CD4-positive, alpha-beta T cell treated with Interleukin-15 for 1 hour (primary cell): Measurements from ENCODE around the gene MT1HL1.

Source experiments
- DNase-seq: peaks from one replicate; pipeline ENCODE4 v3.0.0-alpha.2; 2020

MT1HL1 gene

GRCh38 chr1:237004116-237004515 lies at the start of gene MT1HL1:
TSS of gene MT1HL1 (minus strand) at chr1:237004441. CDS start at chr1:237004372, 69 bp downstream.
- no peak for DNase-seq

- DNase-seq = no peak
Measured at GRCh38 chr1:237050915-237051314, 46.7 kb upstream of the MT1HL1 start.

GRCh38 chr1:237050185-237050584 lies 45.9 kb upstream of the MT1HL1 start:
- no peak for DNase-seq

- DNase-seq = no peak
Measured at GRCh38 chr1:237048803-237049202, 44.6 kb upstream of the MT1HL1 start.

GRCh38 chr1:237045278-237046016 lies 41.2 kb upstream of the MT1HL1 start:
- DNase-seq = no peak

GRCh38 chr1:237043846-237044636 lies 39.8 kb upstream of the MT1HL1 start:
- no peak for DNase-seq

GRCh38 chr1:237042892-237043576 lies 38.8 kb upstream of the MT1HL1 start:
- DNase-seq = no peak

- DNase-seq = no peak
Measured at GRCh38 chr1:237042526-237042891, 38.3 kb upstream of the MT1HL1 start.

- no peak for DNase-seq
Measured at GRCh38 chr1:237041795-237042525, 37.7 kb upstream of the MT1HL1 start, which contains the start of gene RYR2. TSS of gene RYR2 (plus strand) at chr1:237042184. CDS start at chr1:237042522, 338 bp downstream.

- DNase-seq = no peak
Measured at GRCh38 chr1:237041461-237041794, 37.2 kb upstream of the MT1HL1 start.

GRCh38 chr1:237040823-237041222 lies 36.6 kb upstream of the MT1HL1 start:
- DNase-seq = no peak

- no peak for DNase-seq
Measured at GRCh38 chr1:237038211-237038610, 34.0 kb upstream of the MT1HL1 start.

- DNase-seq = no peak
Measured at GRCh38 chr1:237035759-237036158, 31.5 kb upstream of the MT1HL1 start.

GRCh38 chr1:237033804-237034203 lies 29.6 kb upstream of the MT1HL1 start:
- DNase-seq = no peak

- no peak for DNase-seq
Measured at GRCh38 chr1:237033061-237033460, 28.8 kb upstream of the MT1HL1 start.

- no peak for DNase-seq
Measured at GRCh38 chr1:237032029-237032428, 27.8 kb upstream of the MT1HL1 start.

- DNase-seq = no peak
Measured at GRCh38 chr1:237031480-237031879, 27.2 kb upstream of the MT1HL1 start.

- no peak for DNase-seq
Measured at GRCh38 chr1:237029850-237030535, 25.8 kb upstream of the MT1HL1 start.

- no peak for DNase-seq
Measured at GRCh38 chr1:237029240-237029639, 25.0 kb upstream of the MT1HL1 start.

GRCh38 chr1:237025358-237026074 lies 21.3 kb upstream of the MT1HL1 start:
- no peak for DNase-seq

GRCh38 chr1:237018896-237019295 lies 14.7 kb upstream of the MT1HL1 start:
- no peak for DNase-seq

GRCh38 chr1:237016626-237017025 lies 12.4 kb upstream of the MT1HL1 start:
- no peak for DNase-seq
